Measurements from ENCODE around the gene MEIOB. TPM values are rescaled to one million over a fixed set of nuclear protein-coding genes. Genes with fewer than 3 reads are reported as not detected.
A peak's percentile ranks its signal among the peaks of the same experiment; 100 is the strongest.

MEIOB gene
- polyA plus RNA-seq, 3 donors = not detected

DNA sequence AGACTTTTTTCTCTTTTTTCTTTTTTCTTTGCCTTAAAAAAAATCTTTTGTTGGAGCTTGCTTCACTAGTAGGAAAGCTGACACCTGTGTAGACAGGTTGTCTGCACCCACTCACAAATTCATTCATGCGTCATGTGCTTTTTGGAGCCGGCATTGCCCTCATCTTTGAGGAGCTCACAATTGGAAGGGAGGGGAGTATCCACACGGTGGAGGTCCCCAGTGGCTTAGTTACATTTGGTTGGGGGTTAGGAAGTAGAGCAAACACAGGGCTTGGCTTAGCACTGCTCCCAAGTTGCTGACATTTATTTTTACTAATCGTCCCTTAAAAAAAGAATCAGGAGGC, 18.7 kb upstream of the MEIOB start:
- no peaks in the 10 kb centered on the region for H3K36me3 Mint-ChIP-seq
- H3K27ac Mint-ChIP-seq = no peak overlapping the region
- no peaks in the 10 kb centered on the region for H3K4me1 ChIP-seq (ENCODE audit: control insufficient read depth in 1 of 2, insufficient read depth in 2 of 2, low read length in 2 of 2)
- H3K9me3 ChIP-seq (replicated peaks in 1 of 2; ENCODE audit: control insufficient read depth in 1 of 2, insufficient read depth in 1 of 2, low read length in 2 of 2) = no peaks in the 10 kb centered on the region
- no CpG with 5 or more reads among the region's 4 CpGs for WGBS (ENCODE audit: insufficient coverage)
- no peaks in the 10 kb centered on the region for H3K36me3 ChIP-seq (replicated peaks in 1 of 2; ENCODE audit: control insufficient read depth in 1 of 2, insufficient read depth in 2 of 2, low read length in 2 of 2)
- H3K27ac ChIP-seq (ENCODE audit: low read depth in 1 of 2, low read length in 2 of 2) = no peak overlapping the region
- H4K20me1 ChIP-seq (ENCODE audit: insufficient read depth, low read length) = no peaks in the 10 kb centered on the region
- no peaks in the 10 kb centered on the region for H3K27me3 ChIP-seq (ENCODE audit: control insufficient read depth in 2 of 2, insufficient read depth in 2 of 2, low read length in 2 of 2)
- H3K9me3 Mint-ChIP-seq = no peaks in the 10 kb centered on the region
- H3K4me2 ChIP-seq (replicated peaks; ENCODE audit: extremely low read depth, low read length, poor library complexity, severe bottlenecking) = no peak overlapping the region
- H3K4me1 Mint-ChIP-seq = no peaks in the 10 kb centered on the region
- H3K27me3 Mint-ChIP-seq (ENCODE audit: low read depth in 3 of 3) = peaks cover 21 to 42% (median 26%) of the 10 kb centered on the region in 3 donors
- intact Hi-C loops (cut with micrococcal nuclease) = no loop called here
- no peak overlapping the region for H3K4me3 ChIP-seq (replicated peaks in 1 of 3; ENCODE audit: low read depth in 2 of 3, low read length in 3 of 3)
- TF ChIP-seq, protein P1, sequence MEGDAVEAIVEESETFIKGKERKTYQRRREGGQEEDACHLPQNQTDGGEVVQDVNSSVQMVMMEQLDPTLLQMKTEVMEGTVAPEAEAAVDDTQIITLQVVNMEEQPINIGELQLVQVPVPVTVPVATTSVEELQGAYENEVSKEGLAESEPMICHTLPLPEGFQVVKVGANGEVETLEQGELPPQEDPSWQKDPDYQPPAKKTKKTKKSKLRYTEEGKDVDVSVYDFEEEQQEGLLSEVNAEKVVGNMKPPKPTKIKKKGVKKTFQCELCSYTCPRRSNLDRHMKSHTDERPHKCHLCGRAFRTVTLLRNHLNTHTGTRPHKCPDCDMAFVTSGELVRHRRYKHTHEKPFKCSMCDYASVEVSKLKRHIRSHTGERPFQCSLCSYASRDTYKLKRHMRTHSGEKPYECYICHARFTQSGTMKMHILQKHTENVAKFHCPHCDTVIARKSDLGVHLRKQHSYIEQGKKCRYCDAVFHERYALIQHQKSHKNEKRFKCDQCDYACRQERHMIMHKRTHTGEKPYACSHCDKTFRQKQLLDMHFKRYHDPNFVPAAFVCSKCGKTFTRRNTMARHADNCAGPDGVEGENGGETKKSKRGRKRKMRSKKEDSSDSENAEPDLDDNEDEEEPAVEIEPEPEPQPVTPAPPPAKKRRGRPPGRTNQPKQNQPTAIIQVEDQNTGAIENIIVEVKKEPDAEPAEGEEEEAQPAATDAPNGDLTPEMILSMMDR (IDR thresholded peaks at IDR 0.05) = no peak
- H3K79me2 ChIP-seq (ENCODE audit: insufficient read depth, low read length) = no peaks in the 10 kb centered on the region
- no peak overlapping the region for H3K4me3 Mint-ChIP-seq
- H3K9ac ChIP-seq (ENCODE audit: insufficient read depth, low read length, poor library complexity, severe bottlenecking) = no peak overlapping the region
- H2AFZ ChIP-seq (ENCODE audit: insufficient read depth, low read depth, low read length, poor library complexity, severe bottlenecking) = no peak overlapping the region
- DNase-seq = no peak

DNA sequence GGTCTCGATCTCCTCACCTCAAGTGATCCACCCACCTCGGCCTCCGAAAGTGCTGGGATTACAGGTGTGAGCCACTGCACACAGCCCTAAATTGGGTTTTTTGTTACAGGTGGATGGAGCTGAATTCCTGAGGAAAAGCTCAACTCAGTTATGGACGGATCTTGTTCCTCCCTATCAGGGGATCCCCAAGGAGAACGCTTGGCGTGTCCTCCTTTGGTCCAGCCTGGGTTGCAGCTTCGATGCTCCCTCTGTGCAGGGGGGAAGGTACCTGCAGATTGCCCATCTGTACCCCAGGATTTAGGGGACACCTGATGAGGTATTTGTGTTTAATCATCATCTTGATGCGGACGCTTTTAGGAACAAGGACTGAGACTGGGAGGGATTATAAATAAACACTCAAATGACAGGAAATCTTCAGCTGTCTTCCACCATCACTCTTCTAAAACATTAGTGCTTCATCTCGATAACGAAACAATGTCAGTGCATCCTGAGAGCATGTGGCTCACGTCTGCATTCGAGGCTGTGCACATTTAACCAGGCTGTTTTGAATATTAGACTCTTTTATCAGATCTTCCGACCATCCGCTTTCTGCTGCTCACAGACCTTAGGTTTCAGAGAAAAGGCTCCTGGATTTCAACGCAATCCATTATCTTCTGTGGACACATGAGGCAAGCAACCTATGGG, 18.2 kb upstream of the MEIOB start:
- H3K27ac ChIP-seq (ENCODE audit: low read depth in 1 of 2, low read length in 2 of 2) = no peak overlapping the region
- H3K4me2 ChIP-seq (replicated peaks; ENCODE audit: extremely low read depth, low read length, poor library complexity, severe bottlenecking) = no peak overlapping the region
- DNase-seq = no peak
- H3K9ac ChIP-seq (ENCODE audit: insufficient read depth, low read length, poor library complexity, severe bottlenecking) = no peak overlapping the region
- no peak overlapping the region for H3K4me3 ChIP-seq (replicated peaks in 1 of 3; ENCODE audit: low read depth in 2 of 3, low read length in 3 of 3)
- Mint-ChIP-seq H3K27me3 (ENCODE audit: low read depth in 3 of 3) (peaks cover 22 to 42% (median 24%) of the 10 kb centered on the region in 3 donors), H3K27ac (no peak overlapping the region), H3K9me3 (no peaks in the 10 kb centered on the region), H3K4me3 (peak overlapping the region in 1 of 2 donors; percentile 47), H3K4me1 (no peaks in the 10 kb centered on the region), H3K36me3 (no peaks in the 10 kb centered on the region)
- H3K36me3 ChIP-seq (replicated peaks in 1 of 2; ENCODE audit: control insufficient read depth in 1 of 2, insufficient read depth in 2 of 2, low read length in 2 of 2) = no peaks in the 10 kb centered on the region
- TF ChIP-seq, protein P1 (IDR thresholded peaks at IDR 0.05) = no peak
- no peaks in the 10 kb centered on the region for H4K20me1 ChIP-seq (ENCODE audit: insufficient read depth, low read length)
- H3K79me2 ChIP-seq (ENCODE audit: insufficient read depth, low read length) = no peaks in the 10 kb centered on the region
- H3K27me3 ChIP-seq (ENCODE audit: control insufficient read depth in 2 of 2, insufficient read depth in 2 of 2, low read length in 2 of 2) = no peaks in the 10 kb centered on the region
- intact Hi-C loops (cut with micrococcal nuclease) = no loop called here
- no peaks in the 10 kb centered on the region for H3K9me3 ChIP-seq (replicated peaks in 1 of 2; ENCODE audit: control insufficient read depth in 1 of 2, insufficient read depth in 1 of 2, low read length in 2 of 2)
- H2AFZ ChIP-seq (ENCODE audit: insufficient read depth, low read depth, low read length, poor library complexity, severe bottlenecking) = no peak overlapping the region
- WGBS (ENCODE audit: insufficient coverage) = 61% methylated on average over 7 of the region's 16 CpGs
- no peaks in the 10 kb centered on the region for H3K4me1 ChIP-seq (ENCODE audit: control insufficient read depth in 1 of 2, insufficient read depth in 2 of 2, low read length in 2 of 2)

All from CD14-positive monocyte (primary cell).